D721Med (cell line): ENCODE results near the gene GRK6.
A peak's percentile ranks its signal among the peaks of the same experiment; 100 is the strongest.

ENCODE experiments used
- DNase-seq: peaks from one replicate; pipeline ENCODE4 v3.0.0; 2011; ENCODE audit warnings: low spot score; ENCODE audit not compliant: insufficient read length
- FAIRE-seq: peaks from 2 replicates; lab custom pipeline; 2011; peaks lifted over from hg19 to GRCh38; lab: Jason Lieb, UNC
- TF ChIP-seq, protein P1 (sequence below): IDR thresholded peaks from 2 replicates; pipeline ENCODE4 v1.5.1; 2012; ENCODE audit warnings: mild to moderate bottlenecking, control low read depth; ENCODE audit not compliant: insufficient read depth; ENCODE audit errors: missing control alignments

The GRK6 gene

GRCh38 chr5:177443144-177443983, 16.9 kb downstream of the GRK6 start:
- TF ChIP-seq, protein P1, sequence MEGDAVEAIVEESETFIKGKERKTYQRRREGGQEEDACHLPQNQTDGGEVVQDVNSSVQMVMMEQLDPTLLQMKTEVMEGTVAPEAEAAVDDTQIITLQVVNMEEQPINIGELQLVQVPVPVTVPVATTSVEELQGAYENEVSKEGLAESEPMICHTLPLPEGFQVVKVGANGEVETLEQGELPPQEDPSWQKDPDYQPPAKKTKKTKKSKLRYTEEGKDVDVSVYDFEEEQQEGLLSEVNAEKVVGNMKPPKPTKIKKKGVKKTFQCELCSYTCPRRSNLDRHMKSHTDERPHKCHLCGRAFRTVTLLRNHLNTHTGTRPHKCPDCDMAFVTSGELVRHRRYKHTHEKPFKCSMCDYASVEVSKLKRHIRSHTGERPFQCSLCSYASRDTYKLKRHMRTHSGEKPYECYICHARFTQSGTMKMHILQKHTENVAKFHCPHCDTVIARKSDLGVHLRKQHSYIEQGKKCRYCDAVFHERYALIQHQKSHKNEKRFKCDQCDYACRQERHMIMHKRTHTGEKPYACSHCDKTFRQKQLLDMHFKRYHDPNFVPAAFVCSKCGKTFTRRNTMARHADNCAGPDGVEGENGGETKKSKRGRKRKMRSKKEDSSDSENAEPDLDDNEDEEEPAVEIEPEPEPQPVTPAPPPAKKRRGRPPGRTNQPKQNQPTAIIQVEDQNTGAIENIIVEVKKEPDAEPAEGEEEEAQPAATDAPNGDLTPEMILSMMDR, result no peak
- FAIRE-seq (no peak), DNase-seq (no peak)

GRCh38 chr5:177444106-177445051, 17.9 kb downstream of the GRK6 start:
- DNase-seq (no peak), FAIRE-seq (no peak)
- TF ChIP-seq, protein P1, result no peak

GRCh38 chr5:177445052-177445916, 18.8 kb downstream of the GRK6 start:
- FAIRE-seq (no peak), DNase-seq (no peak)
- TF ChIP-seq, protein P1, result no peak

- DNase-seq, result no peak
- no peak for FAIRE-seq
- TF ChIP-seq, protein P1, result no peak
Observed at GRCh38 chr5:177445917-177446199, 19.4 kb downstream of the GRK6 start.

- FAIRE-seq, result no peak
- TF ChIP-seq, protein P1, result no peak
- peak; percentile 87 for DNase-seq
Observed at GRCh38 chr5:177446200-177447065, 20.0 kb downstream of the GRK6 start, which contains the start of gene PRR7. PRR7 (plus strand) TSS chr5:177446814; CDS start chr5:177455068, 8,254 bp downstream.
